Measurements from ENCODE around the gene ATXN10. TPM values are rescaled to one million over a fixed set of nuclear protein-coding genes. Genes with fewer than 3 reads are reported as not detected.

ATXN10 gene
- total RNA-seq, 1 donor from 2014 or later: 117 TPM

GRCh38 chr22:45804319-45804985 lies 132.8 kb downstream of the ATXN10 start:
- H3K4me1 Mint-ChIP-seq (ENCODE audit: low read depth): peaks cover 11% of the 10 kb centered on the region
- no peaks in the 10 kb centered on the region for H3K27me3 Mint-ChIP-seq (ENCODE audit: low read depth)
- no peak overlapping the region for H3K4me3 Mint-ChIP-seq (ENCODE audit: unreplicated experiment)
- H3K9me3 Mint-ChIP-seq (ENCODE audit: low read depth): no peaks in the 10 kb centered on the region
- peak overlapping the region; percentile 1 for H3K27ac Mint-ChIP-seq (ENCODE audit: unreplicated experiment)
- no peak for TF ChIP-seq CTCF (IDR thresholded peaks at IDR 0.05)
- H3K36me3 Mint-ChIP-seq (ENCODE audit: low read depth): peaks cover 16% of the 10 kb centered on the region
- no peak for DNase-seq (ENCODE audit: low spot score)

- H3K4me3 Mint-ChIP-seq (ENCODE audit: unreplicated experiment): no peak overlapping the region
- peaks cover 16% of the 10 kb centered on the region for H3K36me3 Mint-ChIP-seq (ENCODE audit: low read depth)
- no peaks in the 10 kb centered on the region for H3K9me3 Mint-ChIP-seq (ENCODE audit: low read depth)
- no peak for TF ChIP-seq CTCF (IDR thresholded peaks at IDR 0.05)
- peak overlapping the region; percentile 1 for H3K27ac Mint-ChIP-seq (ENCODE audit: unreplicated experiment)
- no peak for DNase-seq (ENCODE audit: low spot score)
- H3K27me3 Mint-ChIP-seq (ENCODE audit: low read depth): no peaks in the 10 kb centered on the region
- peaks cover 11% of the 10 kb centered on the region for H3K4me1 Mint-ChIP-seq (ENCODE audit: low read depth)
These were observed 133.3 kb downstream of the ATXN10 start for GRCh38 chr22:45804986-45805325.

GRCh38 chr22:45805413-45805812 lies 133.8 kb downstream of the ATXN10 start:
- H3K27me3 Mint-ChIP-seq (ENCODE audit: low read depth): no peaks in the 10 kb centered on the region
- TF ChIP-seq CTCF (IDR thresholded peaks at IDR 0.05): no peak
- peak overlapping the region; percentile 5 for H3K27ac Mint-ChIP-seq (ENCODE audit: unreplicated experiment)
- H3K9me3 Mint-ChIP-seq (ENCODE audit: low read depth): no peaks in the 10 kb centered on the region
- H3K36me3 Mint-ChIP-seq (ENCODE audit: low read depth): peaks cover 16% of the 10 kb centered on the region
- peaks cover 11% of the 10 kb centered on the region for H3K4me1 Mint-ChIP-seq (ENCODE audit: low read depth)
- no peak for DNase-seq (ENCODE audit: low spot score)
- H3K4me3 Mint-ChIP-seq (ENCODE audit: unreplicated experiment): no peak overlapping the region

GRCh38 chr22:45807156-45807915 lies 135.7 kb downstream of the ATXN10 start:
- Mint-ChIP-seq H3K27ac (ENCODE audit: unreplicated experiment) (no peak overlapping the region), H3K4me3 (ENCODE audit: unreplicated experiment) (no peak overlapping the region), H3K36me3 (ENCODE audit: low read depth) (peaks cover 24% of the 10 kb centered on the region), H3K9me3 (ENCODE audit: low read depth) (no peaks in the 10 kb centered on the region), H3K27me3 (ENCODE audit: low read depth) (no peaks in the 10 kb centered on the region), H3K4me1 (ENCODE audit: low read depth) (peaks cover 11% of the 10 kb centered on the region)
- DNase-seq (ENCODE audit: low spot score): no peak
- no peak for TF ChIP-seq CTCF (IDR thresholded peaks at IDR 0.05)

- Mint-ChIP-seq H3K27me3 (ENCODE audit: low read depth) (no peaks in the 10 kb centered on the region), H3K4me1 (ENCODE audit: low read depth) (peaks cover 2% of the 10 kb centered on the region), H3K27ac (ENCODE audit: unreplicated experiment) (no peak overlapping the region), H3K4me3 (ENCODE audit: unreplicated experiment) (no peak overlapping the region), H3K9me3 (ENCODE audit: low read depth) (no peaks in the 10 kb centered on the region), H3K36me3 (ENCODE audit: low read depth) (peaks cover 33% of the 10 kb centered on the region)
- no peak for DNase-seq (ENCODE audit: low spot score)
- TF ChIP-seq CTCF (IDR thresholded peaks at IDR 0.05): no peak
These were observed 141.3 kb downstream of the ATXN10 start for GRCh38 chr22:45812910-45813309.
